K562 (cell line): ENCODE measurements around the gene EML6. TPM values are rescaled to one million over a fixed set of nuclear protein-coding genes. Genes with fewer than 3 reads are reported as not detected.

Source experiments
- CEBPG ChIP-seq, 3 experiments: fragments of 200-800 bp in 1 of 3; sonication (Bioruptor generic) in 1 of 3; sonication (generic) in 1 of 3; formaldehyde crosslinking in 1 of 3; IDR thresholded peaks in 2 of 3; conservative IDR thresholded peaks in 1 of 3; 2 replicates each; pipeline versions ENCODE4 v1.6.1 to v1.8.0; 2016 to 2022; ENCODE audit warnings: missing compliant biosample characterization in 2 of 3, missing genetic modification characterization in 2 of 3, mild to moderate bottlenecking in 1 of 3, missing genetic modification reagents in 1 of 3
- ESRRA ChIP-seq: fragments of 450-650 bp; IDR thresholded peaks from 2 replicates; pipeline ENCODE4 v1.6.1; 2014; ENCODE audit warnings: low read depth, mild to moderate bottlenecking, moderate library complexity, borderline replicate concordance
- JUND ChIP-seq, 2 experiments: IDR thresholded peaks; 2 replicates in 1 of 2; 3 replicates in 1 of 2; pipeline ENCODE4 v1.6.1; 2011; ENCODE audit warnings: borderline replicate concordance in 2 of 2, low read depth in 2 of 2, low read length in 2 of 2, improper control_type of control experiment in 1 of 2, missing biosample characterization in 1 of 2, missing genetic modification characterization in 1 of 2, missing genetic modification reagents in 1 of 2
- MEIS2 ChIP-seq: fragments of 450-650 bp; IDR thresholded peaks from 2 replicates; pipeline ENCODE4 v1.6.1; 2014; ENCODE audit warnings: mild to moderate bottlenecking; ENCODE audit not compliant: partially characterized antibody
- NR3C1 ChIP-seq: sonication (generic); formaldehyde crosslinking; IDR thresholded peaks from 2 replicates; pipeline ENCODE4 v1.8.1; 2022; ENCODE audit warnings: missing genetic modification reagents
- polyA plus RNA-seq, 8 experiments: library from polyadenylated mRNA; depleted of rRNA in 4 of 8; stranded (reverse) in 5 of 8; unstranded in 3 of 8; fragments of >200 nt; fragmentation: Nextera tagmentation in 2 of 8; fragmentation: Illumina TruSeq in 1 of 8; extraction: Ambion mirVana in 2 of 8; extraction: Trizol in 1 of 8; gene quantifications; 2 replicates each; pipeline versions ENCODE4 v1.2.1 to v1.2.3, GENCODE V29; 2011 to 2014; ENCODE audit warnings: inconsistent platforms in 1 of 8, missing spikeins in 1 of 8
- total RNA-seq, 7 experiments: library from RNA; depleted of rRNA in 6 of 7; stranded (reverse); fragments of >200 nt in 6 of 7; fragmentation: Illumina TruSeq in 2 of 7; extraction: Trizol in 2 of 7; gene quantifications; 2 replicates each; pipeline versions ENCODE4 v1.2.1 to v1.2.3, GENCODE V29; 2011 to 2021; ENCODE audit warnings: low replicate concordance in 1 of 7
- TF ChIP-seq, protein P1 (sequence below), 2 experiments: fragments of 450-650 bp; IDR thresholded peaks; 2 replicates each; pipeline ENCODE4 v1.6.1; 2016; ENCODE audit warnings: mild to moderate bottlenecking in 2 of 2, borderline replicate concordance in 1 of 2, low read depth in 1 of 2, moderate library complexity in 1 of 2
- TF ChIP-seq, protein P2 (sequence below), 2 experiments: fragments of 450-650 bp; formaldehyde crosslinking in 1 of 2; IDR thresholded peaks; 2 replicates each; pipeline versions ENCODE4 v1.4.0 to v1.6.1; 2014 to 2020; ENCODE audit warnings: mild to moderate bottlenecking in 2 of 2, borderline replicate concordance in 1 of 2, low read depth in 1 of 2

Gene EML6
- total and polyA plus RNA-seq, 9 of the 15 experiments (the other 6 are each of a cell fraction or from before 2014, with no cell fraction given), result 0.07 to 0.56 (median 0.25) TPM

DNA sequence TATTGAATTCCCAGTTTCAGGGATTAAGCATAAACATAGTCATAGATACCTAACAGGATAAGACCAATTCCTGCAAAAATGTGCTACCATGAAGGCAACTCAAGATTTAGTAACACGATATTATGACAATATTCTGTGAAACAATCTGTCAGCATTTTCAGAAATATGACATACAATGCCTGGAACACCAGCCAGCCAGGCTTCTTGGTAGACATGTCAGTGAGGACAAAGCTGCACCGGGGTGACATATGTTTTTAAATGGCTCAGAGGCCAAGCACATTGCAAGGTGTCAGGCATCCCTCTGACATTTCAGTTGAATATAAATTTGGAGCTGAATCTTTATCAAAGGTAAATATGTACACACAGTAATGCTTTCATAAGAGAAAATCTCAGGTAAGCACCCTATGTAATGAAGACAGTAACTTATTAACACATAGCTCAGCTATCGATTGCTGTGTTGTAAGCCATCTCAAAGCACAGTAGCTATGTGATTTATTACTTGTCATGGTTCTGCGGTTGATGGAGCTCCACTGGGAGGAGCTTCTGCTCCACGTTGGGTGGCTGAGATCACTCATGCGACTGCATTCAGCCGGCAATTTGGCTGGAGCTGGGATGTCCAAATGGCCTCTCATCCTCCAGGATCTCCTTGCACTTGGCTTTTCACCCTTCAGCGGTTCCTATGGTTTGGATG is 31.9 kb upstream of the EML6 start (continued):
- TF ChIP-seq, protein P1, sequence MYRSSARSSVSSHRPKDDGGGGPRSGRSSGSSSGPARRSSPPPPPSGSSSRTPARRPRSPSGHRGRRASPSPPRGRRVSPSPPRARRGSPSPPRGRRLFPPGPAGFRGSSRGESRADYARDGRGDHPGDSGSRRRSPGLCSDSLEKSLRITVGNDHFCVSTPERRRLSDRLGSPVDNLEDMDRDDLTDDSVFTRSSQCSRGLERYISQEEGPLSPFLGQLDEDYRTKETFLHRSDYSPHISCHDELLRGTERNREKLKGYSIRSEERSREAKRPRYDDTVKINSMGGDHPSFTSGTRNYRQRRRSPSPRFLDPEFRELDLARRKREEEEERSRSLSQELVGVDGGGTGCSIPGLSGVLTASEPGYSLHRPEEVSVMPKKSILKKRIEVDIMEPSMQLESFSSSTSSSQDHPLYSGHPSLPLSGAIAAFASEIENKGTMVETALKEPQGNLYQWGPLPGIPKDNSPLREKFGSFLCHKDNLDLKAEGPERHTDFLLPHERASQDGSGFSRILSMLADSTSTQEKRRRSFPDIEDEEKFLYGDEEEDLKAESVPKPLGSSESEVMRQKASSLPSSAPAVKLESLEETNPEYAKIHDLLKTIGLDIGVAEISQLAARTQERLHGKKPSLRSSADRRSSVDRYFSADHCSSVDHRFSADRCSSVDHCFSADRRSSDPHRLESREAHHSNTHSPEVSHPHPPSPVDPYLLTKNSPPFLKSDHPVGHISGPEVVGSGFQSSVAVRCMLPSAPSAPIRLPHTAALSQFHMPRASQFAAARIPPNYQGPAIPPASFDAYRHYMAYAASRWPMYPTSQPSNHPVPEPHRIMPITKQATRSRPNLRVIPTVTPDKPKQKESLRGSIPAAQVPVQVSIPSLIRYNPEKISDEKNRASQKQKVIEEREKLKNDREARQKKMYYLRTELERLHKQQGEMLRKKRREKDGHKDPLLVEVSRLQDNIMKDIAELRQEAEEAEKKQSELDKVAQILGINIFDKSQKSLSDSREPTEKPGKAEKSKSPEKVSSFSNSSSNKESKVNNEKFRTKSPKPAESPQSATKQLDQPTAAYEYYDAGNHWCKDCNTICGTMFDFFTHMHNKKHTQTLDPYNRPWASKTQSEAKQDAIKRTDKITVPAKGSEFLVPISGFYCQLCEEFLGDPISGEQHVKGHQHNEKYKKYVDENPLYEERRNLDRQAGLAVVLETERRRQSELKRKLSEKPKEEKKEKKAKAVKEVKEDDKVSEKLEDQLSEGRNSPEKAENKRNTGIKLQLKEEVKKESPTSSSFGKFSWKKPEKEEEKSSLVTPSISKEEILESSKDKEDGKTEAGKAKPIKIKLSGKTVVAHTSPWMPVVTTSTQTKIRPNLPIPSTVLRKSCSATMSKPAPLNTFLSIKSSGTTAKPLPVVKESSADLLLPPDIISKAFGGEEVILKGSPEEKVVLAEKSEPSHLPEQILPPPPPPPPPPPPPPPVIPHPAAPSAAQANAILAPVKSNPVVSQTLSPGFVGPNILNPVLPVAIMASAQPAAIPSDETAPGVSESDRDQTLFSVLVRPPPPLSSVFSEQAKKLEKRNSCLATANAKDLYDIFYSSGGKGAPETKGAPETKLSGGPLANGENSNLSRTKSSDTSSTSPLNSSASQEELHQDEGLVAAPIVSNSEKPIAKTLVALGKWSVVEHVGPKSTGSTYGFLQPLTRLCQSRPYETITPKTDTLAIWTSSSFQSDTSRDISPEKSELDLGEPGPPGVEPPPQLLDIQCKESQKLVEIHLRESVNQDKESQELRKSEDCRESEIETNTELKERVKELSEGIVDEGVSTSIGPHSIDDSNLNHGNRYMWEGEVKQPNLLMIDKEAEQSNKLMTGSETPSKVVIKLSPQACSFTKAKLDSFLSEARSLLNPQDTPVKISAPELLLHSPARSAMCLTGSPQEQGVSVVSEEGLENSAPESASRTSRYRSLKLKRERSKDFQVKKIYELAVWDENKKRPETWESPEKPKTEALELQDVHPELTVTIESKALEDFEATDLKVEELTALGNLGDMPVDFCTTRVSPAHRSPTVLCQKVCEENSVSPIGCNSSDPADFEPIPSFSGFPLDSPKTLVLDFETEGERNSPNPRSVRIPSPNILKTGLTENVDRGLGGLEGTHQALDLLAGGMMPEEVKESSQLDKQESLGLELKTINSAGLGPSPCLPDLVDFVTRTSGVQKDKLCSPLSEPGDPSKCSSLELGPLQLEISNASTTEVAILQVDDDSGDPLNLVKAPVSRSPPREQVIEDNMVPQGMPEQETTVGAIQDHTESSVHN (IDR thresholded peaks at IDR 0.05; ENCODE audit: borderline replicate concordance in 1 of 2, low read depth in 1 of 2), result no peak
- no peak for TF ChIP-seq JUND (IDR thresholded peaks at IDR 0.05; ENCODE audit: borderline replicate concordance, low read depth, low read length)
- TF ChIP-seq JUND (tag; IDR thresholded peaks at IDR 0.05; ENCODE audit: borderline replicate concordance, low read depth, low read length), result peak; percentile 36; the same call in 1 of the 3 replicates
- no peak for TF ChIP-seq CEBPG (CRISPR knock-in tag; IDR thresholded peaks at IDR 0.05)
- 0 out of 4 replicates have a peak, but pooled peaks of 1 of the 2 experiments have one; percentile 32 for TF ChIP-seq CEBPG (tag; conservative IDR thresholded peaks at IDR 0.05 in 1 of 2, IDR thresholded peaks at IDR 0.05 in 1 of 2)
- TF ChIP-seq MEIS2, result peak; percentile 99
- no peak for TF ChIP-seq NR3C1 (CRISPR knock-in tag)
- TF ChIP-seq, protein P2, sequence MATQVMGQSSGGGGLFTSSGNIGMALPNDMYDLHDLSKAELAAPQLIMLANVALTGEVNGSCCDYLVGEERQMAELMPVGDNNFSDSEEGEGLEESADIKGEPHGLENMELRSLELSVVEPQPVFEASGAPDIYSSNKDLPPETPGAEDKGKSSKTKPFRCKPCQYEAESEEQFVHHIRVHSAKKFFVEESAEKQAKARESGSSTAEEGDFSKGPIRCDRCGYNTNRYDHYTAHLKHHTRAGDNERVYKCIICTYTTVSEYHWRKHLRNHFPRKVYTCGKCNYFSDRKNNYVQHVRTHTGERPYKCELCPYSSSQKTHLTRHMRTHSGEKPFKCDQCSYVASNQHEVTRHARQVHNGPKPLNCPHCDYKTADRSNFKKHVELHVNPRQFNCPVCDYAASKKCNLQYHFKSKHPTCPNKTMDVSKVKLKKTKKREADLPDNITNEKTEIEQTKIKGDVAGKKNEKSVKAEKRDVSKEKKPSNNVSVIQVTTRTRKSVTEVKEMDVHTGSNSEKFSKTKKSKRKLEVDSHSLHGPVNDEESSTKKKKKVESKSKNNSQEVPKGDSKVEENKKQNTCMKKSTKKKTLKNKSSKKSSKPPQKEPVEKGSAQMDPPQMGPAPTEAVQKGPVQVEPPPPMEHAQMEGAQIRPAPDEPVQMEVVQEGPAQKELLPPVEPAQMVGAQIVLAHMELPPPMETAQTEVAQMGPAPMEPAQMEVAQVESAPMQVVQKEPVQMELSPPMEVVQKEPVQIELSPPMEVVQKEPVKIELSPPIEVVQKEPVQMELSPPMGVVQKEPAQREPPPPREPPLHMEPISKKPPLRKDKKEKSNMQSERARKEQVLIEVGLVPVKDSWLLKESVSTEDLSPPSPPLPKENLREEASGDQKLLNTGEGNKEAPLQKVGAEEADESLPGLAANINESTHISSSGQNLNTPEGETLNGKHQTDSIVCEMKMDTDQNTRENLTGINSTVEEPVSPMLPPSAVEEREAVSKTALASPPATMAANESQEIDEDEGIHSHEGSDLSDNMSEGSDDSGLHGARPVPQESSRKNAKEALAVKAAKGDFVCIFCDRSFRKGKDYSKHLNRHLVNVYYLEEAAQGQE (IDR thresholded peaks at IDR 0.05; ENCODE audit: borderline replicate concordance), result peak; percentile 26; the same call in 1 of the 2 replicates
- TF ChIP-seq, protein P2 (CRISPR knock-in tag; IDR thresholded peaks at IDR 0.05; ENCODE audit: low read depth), result no peak
- TF ChIP-seq ESRRA, result peak; percentile 73; the same call in 1 of the 2 replicates
